AG10803 (cell line): Measurements from ENCODE around the gene MLC1.
A peak's percentile ranks its signal among the peaks of the same experiment; 100 is the strongest.

ENCODE experiments used
- DNase-seq: peaks from one replicate; pipeline ENCODE4 v3.0.0; 2010; ENCODE audit warnings: low read depth
- H3K4me3 ChIP-seq: 2 replicates; pipeline ENCODE4 v1.5.1; 2011; ENCODE audit warnings: mild to moderate bottlenecking, low read length, control low read depth
- TF ChIP-seq, protein P1 (sequence below): conservative IDR thresholded peaks from 2 replicates; pipeline ENCODE4 v1.5.1; 2011; ENCODE audit warnings: mild to moderate bottlenecking, low read length, control low read depth, inconsistent platforms

Gene MLC1

DNA sequence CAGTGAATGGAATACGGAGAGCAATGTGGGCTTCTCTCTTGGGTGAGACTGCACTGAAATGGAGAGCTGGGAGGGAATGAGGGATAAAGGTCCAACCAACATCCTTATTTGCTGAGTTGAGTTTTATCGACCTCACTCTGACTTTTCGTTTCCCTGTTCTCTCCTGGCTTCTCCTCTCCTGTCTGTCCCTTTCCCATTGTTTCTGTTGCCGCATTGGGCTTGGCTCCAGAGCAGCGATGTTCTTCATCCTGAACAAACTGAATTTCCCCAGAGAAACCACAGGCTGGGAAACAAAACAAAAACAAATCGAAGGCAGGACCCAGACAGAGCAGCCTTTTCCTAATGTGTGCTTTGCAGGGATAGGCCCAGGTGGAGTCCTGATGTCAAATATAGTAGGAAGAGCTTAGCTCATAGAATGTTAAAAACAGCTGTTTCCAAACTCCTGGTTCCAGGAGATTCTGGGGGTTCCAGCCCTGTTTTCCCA, 34.6 kb upstream of the MLC1 start:
- peak; percentile 40 for DNase-seq
- TF ChIP-seq, protein P1, sequence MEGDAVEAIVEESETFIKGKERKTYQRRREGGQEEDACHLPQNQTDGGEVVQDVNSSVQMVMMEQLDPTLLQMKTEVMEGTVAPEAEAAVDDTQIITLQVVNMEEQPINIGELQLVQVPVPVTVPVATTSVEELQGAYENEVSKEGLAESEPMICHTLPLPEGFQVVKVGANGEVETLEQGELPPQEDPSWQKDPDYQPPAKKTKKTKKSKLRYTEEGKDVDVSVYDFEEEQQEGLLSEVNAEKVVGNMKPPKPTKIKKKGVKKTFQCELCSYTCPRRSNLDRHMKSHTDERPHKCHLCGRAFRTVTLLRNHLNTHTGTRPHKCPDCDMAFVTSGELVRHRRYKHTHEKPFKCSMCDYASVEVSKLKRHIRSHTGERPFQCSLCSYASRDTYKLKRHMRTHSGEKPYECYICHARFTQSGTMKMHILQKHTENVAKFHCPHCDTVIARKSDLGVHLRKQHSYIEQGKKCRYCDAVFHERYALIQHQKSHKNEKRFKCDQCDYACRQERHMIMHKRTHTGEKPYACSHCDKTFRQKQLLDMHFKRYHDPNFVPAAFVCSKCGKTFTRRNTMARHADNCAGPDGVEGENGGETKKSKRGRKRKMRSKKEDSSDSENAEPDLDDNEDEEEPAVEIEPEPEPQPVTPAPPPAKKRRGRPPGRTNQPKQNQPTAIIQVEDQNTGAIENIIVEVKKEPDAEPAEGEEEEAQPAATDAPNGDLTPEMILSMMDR: no peak

GRCh38 chr22:50119169-50119767, 34.0 kb upstream of the MLC1 start:
- H3K4me3 ChIP-seq: no peak overlapping the region
- DNase-seq: no peak
- TF ChIP-seq, protein P1: no peak

More for the DNA sequence above, 34.6 kb upstream of the MLC1 start:
- no peak overlapping the region for H3K4me3 ChIP-seq

DNA sequence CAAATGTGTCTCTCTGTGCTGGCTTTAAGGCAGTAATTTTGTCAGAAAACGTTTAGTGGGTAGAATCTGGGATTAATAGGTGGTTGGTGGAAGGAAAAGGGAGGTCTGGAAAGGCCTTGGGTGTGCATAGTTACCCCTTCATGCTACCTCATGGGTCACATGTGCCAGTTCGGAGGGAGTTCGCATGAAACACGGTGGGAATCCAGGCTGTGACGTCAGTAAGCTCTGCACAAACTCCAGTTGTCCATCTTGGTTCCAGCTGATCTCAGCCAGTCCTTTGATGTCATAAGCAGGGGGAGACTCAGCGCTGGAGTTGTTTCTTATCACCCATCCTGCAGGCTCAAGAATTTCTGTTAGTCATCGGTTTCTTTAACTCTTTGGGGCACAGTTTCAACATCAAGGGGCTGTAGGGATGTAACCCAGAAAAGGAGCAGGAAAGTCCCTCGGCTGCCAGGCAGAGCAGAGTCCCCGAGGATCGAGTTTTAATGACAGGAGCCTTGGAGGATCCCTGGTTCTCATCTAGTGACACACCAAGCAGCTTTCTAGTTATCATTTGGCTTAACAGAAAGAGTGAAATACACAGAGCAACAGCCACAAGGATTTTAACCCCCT, 33.4 kb upstream of the MLC1 start:
- TF ChIP-seq, protein P1: no peak

GRCh38 chr22:50118129-50118528, 32.9 kb upstream of the MLC1 start:
- TF ChIP-seq, protein P1: no peak
- H3K4me3 ChIP-seq: no peak overlapping the region
- no peak for DNase-seq

More for the DNA sequence above, 33.4 kb upstream of the MLC1 start:
- peak; percentile 63 for DNase-seq
- H3K4me3 ChIP-seq: no peak overlapping the region

DNA sequence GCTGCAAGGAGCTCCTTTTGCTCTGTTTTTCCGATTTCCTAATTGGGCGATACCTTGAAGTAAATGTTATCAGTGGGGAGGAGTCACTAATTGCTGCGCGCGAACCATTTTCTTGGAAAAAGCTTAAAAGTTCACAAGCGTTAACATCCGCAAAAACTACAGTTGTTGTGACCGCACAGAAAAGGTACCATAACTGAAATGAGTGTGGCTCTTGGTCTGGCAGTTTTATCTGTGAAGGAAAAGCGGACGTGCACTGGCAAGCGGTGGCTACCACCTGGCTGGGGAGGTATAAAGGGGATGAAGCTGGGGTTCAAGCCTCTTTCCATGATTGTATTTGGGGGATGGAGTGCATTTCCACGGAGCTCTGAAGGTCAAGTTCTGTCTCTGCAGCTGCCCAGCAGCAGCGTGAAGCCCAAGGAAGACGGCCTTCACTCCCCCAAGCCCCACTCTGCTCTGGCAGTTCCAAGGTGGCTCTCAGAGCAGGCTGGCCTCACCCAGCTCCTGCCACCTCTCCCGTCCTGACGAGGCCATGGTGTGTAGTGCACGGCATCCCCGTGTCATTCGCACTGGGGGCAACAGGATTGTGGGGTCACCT, 32.0 kb upstream of the MLC1 start:
- no peak overlapping the region for H3K4me3 ChIP-seq
- TF ChIP-seq, protein P1: no peak
- DNase-seq: no peak

DNA sequence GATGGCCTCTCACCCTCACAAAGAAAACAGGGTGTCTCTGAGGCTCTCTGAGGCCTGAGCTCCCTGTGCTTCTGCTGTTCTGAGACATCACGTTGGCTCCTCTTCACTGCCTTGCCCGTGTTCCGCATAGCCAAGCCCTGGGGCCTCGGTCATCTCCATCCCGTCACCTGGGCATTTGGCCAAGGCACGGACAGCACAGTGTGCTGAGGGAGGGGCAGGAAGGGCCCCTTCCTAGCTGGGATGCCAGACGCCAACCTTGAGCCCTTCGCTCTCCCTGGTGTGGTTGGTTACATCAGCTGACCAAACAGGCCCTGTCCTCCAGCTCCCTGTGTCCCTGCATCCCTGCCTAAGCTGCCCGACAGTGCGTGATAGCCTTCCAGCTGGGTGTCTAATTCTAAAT, 30.5 kb upstream of the MLC1 start:
- TF ChIP-seq, protein P1: no peak

More for the DNA sequence above, 30.5 kb upstream of the MLC1 start:
- no peak overlapping the region for H3K4me3 ChIP-seq
- peak; percentile 24 for DNase-seq
